ENCODE measurements around the gene DRC3. TPM values are rescaled to one million over a fixed set of nuclear protein-coding genes. Genes with fewer than 3 reads are reported as not detected.
A peak's percentile ranks its signal among the peaks of the same experiment; 100 is the strongest.

The DRC3 gene
- total and polyA plus RNA-seq, 8 donors = 2.1 to 19.3 (median 2.9) TPM

DNA sequence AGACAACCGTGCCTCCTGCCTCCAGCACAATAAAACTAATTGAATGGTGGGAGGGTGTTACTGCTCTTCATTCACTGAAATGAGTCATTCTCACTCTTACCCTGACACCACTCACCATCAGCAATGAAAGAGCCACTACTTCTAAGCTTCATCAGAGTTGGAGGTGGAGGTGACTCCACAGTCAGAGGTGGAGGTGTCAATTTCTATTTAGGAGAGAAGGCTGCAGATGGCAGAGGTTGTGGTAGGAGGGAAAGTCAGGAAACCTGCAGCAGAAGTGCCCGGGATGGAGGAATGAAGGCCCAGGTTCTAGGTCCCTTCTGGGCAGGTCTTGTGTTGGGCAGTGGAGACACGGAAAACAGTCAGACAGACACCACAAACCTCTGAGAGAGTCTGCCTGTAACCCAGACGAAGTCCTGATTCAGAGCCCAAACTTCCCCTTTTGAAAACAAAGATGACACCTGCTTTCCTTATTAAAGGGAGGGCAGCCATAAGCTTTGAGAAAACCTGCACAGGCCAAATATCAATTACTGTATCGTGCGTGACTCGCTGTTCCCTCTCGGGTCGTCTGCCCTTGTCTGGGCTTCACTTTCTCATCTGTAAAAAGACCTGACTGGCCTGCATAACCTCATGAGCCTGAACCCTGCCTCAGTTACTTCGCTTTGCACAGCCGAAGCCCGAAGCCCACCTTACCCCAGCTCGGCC, 65.6 kb downstream of the DRC3 start:
- DNase-seq (no peak), FAIRE-seq (no peak), ATAC-seq (no peak)
- no peaks in the 10 kb centered on the region for H3K9me3 ChIP-seq
- H3K4me1 ChIP-seq = peaks cover 0 to 44% (median 11%) of the 10 kb centered on the region in 3 donors
- intact Hi-C loops (cut with DNase I) = loop anchor here in 2 of 3 donors (10.0 kb wide), 2 partner anchors 143 to 363 kb away; no protein-coding TSS in a partner anchor
- H3K27me3 ChIP-seq = no peaks in the 10 kb centered on the region
- H3K27ac ChIP-seq = peak overlapping the region in 3 of 4 donors; percentile 35 to 76 (median 62)
- peak overlapping the region; percentile 69 to 97 (median 90) for H3K4me3 ChIP-seq
- WGBS, 2 donors = 3 to 5% methylated on average over 13 of the region's 13 CpGs
- TF ChIP-seq, protein P1, sequence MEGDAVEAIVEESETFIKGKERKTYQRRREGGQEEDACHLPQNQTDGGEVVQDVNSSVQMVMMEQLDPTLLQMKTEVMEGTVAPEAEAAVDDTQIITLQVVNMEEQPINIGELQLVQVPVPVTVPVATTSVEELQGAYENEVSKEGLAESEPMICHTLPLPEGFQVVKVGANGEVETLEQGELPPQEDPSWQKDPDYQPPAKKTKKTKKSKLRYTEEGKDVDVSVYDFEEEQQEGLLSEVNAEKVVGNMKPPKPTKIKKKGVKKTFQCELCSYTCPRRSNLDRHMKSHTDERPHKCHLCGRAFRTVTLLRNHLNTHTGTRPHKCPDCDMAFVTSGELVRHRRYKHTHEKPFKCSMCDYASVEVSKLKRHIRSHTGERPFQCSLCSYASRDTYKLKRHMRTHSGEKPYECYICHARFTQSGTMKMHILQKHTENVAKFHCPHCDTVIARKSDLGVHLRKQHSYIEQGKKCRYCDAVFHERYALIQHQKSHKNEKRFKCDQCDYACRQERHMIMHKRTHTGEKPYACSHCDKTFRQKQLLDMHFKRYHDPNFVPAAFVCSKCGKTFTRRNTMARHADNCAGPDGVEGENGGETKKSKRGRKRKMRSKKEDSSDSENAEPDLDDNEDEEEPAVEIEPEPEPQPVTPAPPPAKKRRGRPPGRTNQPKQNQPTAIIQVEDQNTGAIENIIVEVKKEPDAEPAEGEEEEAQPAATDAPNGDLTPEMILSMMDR (IDR thresholded peaks at IDR 0.05) = no peak
- no peaks in the 10 kb centered on the region for H3K36me3 ChIP-seq

DNA sequence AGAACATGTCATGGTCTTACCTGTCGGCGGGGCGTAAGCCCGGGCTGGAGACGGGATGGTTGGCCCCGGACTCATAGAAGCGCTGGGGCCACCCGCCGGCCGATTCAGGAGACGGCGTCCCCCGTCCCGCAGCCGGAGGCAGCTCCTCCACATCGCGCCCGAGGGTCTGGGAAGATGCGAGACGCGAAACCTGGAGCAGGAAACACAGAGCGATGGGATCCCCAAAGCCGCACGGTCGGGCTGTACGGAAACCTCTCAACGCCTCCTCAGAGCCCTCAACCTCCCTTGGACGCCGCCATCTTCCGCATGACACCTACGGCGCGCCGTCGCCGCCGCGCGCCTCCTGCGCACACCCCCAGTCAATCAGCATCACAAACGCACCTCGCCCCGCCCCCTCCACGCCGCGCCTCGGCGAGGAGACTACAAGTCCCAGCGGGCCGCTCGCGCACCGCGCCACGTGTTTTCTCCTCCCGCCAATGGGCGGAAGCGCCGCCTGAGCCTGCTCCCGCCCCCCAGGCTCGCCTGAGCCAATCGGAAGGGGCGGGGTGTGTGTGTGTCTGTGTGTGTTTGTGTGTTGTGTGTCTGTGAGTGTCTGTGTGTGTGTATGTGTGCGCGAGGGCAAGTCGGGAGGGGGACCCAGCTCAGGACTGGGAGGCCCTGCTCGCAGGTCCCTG, 66.3 kb downstream of the DRC3 start, which contains the start of the genes ATPAF2 and GID4:
Gene ATPAF2, minus strand, starts transcription at position 308 of the 674 bp plus-strand sequence. Its CDS starts 155 bp downstream, at position 153.
Gene GID4, plus strand, starts transcription at position 548 of the 674 bp plus-strand sequence. Its CDS starts 57 bp downstream, at position 605.
- H3K27me3 ChIP-seq = no peaks in the 10 kb centered on the region
- TF ChIP-seq, protein P1 (IDR thresholded peaks at IDR 0.05) = no peak
- no peaks in the 10 kb centered on the region for H3K9me3 ChIP-seq
- FAIRE-seq (peak; percentile 88), ATAC-seq (peak; percentile 96 to 98 (median 96)), DNase-seq (peak; percentile 99 to 100 (median 100))
- H3K4me1 ChIP-seq = peaks cover 0 to 45% (median 11%) of the 10 kb centered on the region in 3 donors
- H3K36me3 ChIP-seq = no peaks in the 10 kb centered on the region
- H3K27ac ChIP-seq = peak within 1 kb of the TSS; percentile 29 to 76 (median 62)
- intact Hi-C loops (cut with DNase I) = loop anchor here in 2 of 3 donors (10.0 kb wide), 2 partner anchors 144 to 364 kb away; no protein-coding TSS in a partner anchor
- H3K4me3 ChIP-seq = peak within 1 kb of the TSS; percentile 69 to 97 (median 90)
- 0 to 1% methylated on average over 62 to 67 of the region's 67 CpGs for WGBS, 2 donors

DNA sequence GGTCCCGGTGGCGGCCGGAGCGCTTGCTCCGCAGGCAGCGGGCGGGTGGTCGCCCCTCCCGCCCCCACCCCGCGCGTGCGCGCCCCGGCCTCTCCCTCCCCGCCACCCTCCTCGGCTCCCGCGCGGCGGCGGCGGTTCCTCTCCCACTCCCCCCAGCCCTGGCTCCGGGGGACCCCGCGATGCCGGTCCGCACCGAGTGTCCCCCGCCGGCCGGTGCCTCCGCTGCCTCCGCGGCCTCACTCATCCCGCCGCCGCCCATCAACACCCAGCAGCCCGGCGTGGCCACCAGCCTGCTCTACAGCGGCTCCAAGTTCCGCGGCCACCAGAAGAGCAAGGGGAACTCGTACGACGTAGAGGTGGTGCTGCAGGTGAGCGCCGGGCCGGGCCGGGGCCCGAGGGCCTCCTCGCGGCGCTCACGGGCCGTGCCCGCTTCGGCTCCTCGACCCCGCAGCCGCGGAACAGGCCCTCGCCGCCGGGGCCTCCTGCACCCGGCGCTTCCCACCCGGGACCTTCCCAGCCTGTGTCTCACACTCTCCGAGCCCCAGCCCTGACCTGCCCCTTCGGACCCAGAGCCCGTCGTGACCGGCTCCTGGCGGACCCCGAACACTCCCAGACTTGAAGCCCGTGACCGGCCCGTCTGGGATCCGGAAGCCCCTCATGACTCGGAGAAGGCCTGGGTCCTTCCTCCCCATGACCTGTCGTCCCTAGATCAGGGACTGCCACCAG, 67.0 kb downstream of the DRC3 start:
- no peak for FAIRE-seq
- TF ChIP-seq, protein P1 (IDR thresholded peaks at IDR 0.05) = no peak
- H3K27me3 ChIP-seq = no peaks in the 10 kb centered on the region
- DNase-seq = peak in 5 of 6 donors; percentile 31 to 85 (median 53)
- peak; percentile 33 to 46 (median 44) for ATAC-seq
- peak overlapping the region; percentile 69 to 97 (median 90) for H3K4me3 ChIP-seq
- peak overlapping the region; percentile 29 to 76 (median 62) for H3K27ac ChIP-seq
- no peaks in the 10 kb centered on the region for H3K9me3 ChIP-seq
- H3K36me3 ChIP-seq = no peaks in the 10 kb centered on the region
- intact Hi-C loops (cut with DNase I) = loop anchor here in 2 of 3 donors (10.0 kb wide), 3 partner anchors 145 to 365 kb away; partner anchors contain the start of gene RAI1 (in 1 of the 2)
- WGBS, 2 donors = 0 to 1% methylated on average over 50 to 79 of the region's 81 CpGs
- peaks cover 0 to 45% (median 11%) of the 10 kb centered on the region in 3 donors for H3K4me1 ChIP-seq

- 13 to 18% methylated on average over 6 of the region's 6 CpGs for WGBS, 2 donors
- ATAC-seq (no peak), FAIRE-seq (no peak), DNase-seq (peak in 2 of 6 donors; percentile 29 to 38)
- Histone ChIP-seq H3K4me3 (peak overlapping the region; percentile 69 to 97 (median 90)), H3K36me3 (no peaks in the 10 kb centered on the region), H3K9me3 (no peaks in the 10 kb centered on the region), H3K27me3 (no peaks in the 10 kb centered on the region), H3K4me1 (peaks cover 0 to 45% (median 11%) of the 10 kb centered on the region in 3 donors), H3K27ac (no peak overlapping the region)
- intact Hi-C loops (cut with DNase I) = loop anchor here in 1 of 3 donors (10.0 kb wide), 1 partner anchor 356 kb away; the partner anchor contains the start of gene RAI1
- TF ChIP-seq, protein P1 (IDR thresholded peaks at IDR 0.05) = no peak
Observed at GRCh38 chr17:18040261-18040858, 67.7 kb downstream of the DRC3 start.
